ENCODE results near the gene UBR4. TPM values are rescaled to one million over a fixed set of nuclear protein-coding genes. Genes with fewer than 3 reads are reported as not detected.

UBR4 gene
- total and polyA plus RNA-seq, 7 donors: 89.9 to 185 (median 118) TPM

- H3K36me3 ChIP-seq (ENCODE audit: insufficient read depth in 1 of 2, low read depth in 1 of 2): no peaks in the 10 kb centered on the region
- WGBS, 3 donors: 87 to 93% (median 93%) methylated on average over 10 of the region's 10 CpGs
- H3K27me3 ChIP-seq (ENCODE audit: insufficient read depth in 3 of 3, low read length in 2 of 3): peaks cover 0 to 19% (median 6%) of the 10 kb centered on the region in 3 donors
- no peak overlapping the region for H3K27ac ChIP-seq
- no peak overlapping the region for H3K4me3 ChIP-seq
- DNase-seq (peak in 1 of 2 donors; percentile 46), ATAC-seq (no peak)
- intact Hi-C loops (cut with DNase I): no loop called here
- H3K9me3 ChIP-seq: no peaks in the 10 kb centered on the region
- H3K4me1 ChIP-seq: no peaks in the 10 kb centered on the region
- TF ChIP-seq, protein P1, sequence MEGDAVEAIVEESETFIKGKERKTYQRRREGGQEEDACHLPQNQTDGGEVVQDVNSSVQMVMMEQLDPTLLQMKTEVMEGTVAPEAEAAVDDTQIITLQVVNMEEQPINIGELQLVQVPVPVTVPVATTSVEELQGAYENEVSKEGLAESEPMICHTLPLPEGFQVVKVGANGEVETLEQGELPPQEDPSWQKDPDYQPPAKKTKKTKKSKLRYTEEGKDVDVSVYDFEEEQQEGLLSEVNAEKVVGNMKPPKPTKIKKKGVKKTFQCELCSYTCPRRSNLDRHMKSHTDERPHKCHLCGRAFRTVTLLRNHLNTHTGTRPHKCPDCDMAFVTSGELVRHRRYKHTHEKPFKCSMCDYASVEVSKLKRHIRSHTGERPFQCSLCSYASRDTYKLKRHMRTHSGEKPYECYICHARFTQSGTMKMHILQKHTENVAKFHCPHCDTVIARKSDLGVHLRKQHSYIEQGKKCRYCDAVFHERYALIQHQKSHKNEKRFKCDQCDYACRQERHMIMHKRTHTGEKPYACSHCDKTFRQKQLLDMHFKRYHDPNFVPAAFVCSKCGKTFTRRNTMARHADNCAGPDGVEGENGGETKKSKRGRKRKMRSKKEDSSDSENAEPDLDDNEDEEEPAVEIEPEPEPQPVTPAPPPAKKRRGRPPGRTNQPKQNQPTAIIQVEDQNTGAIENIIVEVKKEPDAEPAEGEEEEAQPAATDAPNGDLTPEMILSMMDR (IDR thresholded peaks at IDR 0.05): no peak
Observed at GRCh38 chr1:19046972-19047731, 162.9 kb downstream of the UBR4 start.

- ATAC-seq (peak in 1 of 4 donors; percentile 28), DNase-seq (no peak)
- Histone ChIP-seq H3K4me1 (no peaks in the 10 kb centered on the region), H3K27ac (no peak overlapping the region), H3K27me3 (ENCODE audit: insufficient read depth in 3 of 3, low read length in 2 of 3) (peaks cover 0 to 22% (median 6%) of the 10 kb centered on the region in 3 donors), H3K4me3 (no peak overlapping the region), H3K36me3 (ENCODE audit: insufficient read depth in 1 of 2, low read depth in 1 of 2) (no peaks in the 10 kb centered on the region), H3K9me3 (no peaks in the 10 kb centered on the region)
- TF ChIP-seq, protein P1 (IDR thresholded peaks at IDR 0.05): no peak
- WGBS, 3 donors: 42 to 66% (median 44%) methylated on average over 18 of the region's 18 CpGs
- intact Hi-C loops (cut with DNase I): no loop called here
Observed at GRCh38 chr1:19045898-19046880, 163.9 kb downstream of the UBR4 start.

- DNase-seq (no peak), ATAC-seq (peak in 1 of 4 donors; percentile 62)
- Histone ChIP-seq H3K4me1 (no peaks in the 10 kb centered on the region), H3K27ac (no peak overlapping the region), H3K27me3 (ENCODE audit: insufficient read depth in 3 of 3, low read length in 2 of 3) (peaks cover 0 to 23% (median 6%) of the 10 kb centered on the region in 3 donors), H3K9me3 (no peaks in the 10 kb centered on the region), H3K36me3 (ENCODE audit: insufficient read depth in 1 of 2, low read depth in 1 of 2) (no peaks in the 10 kb centered on the region), H3K4me3 (no peak overlapping the region)
- intact Hi-C loops (cut with DNase I): no loop called here
- 79 to 82% (median 81%) methylated on average over 24 of the region's 24 CpGs for WGBS, 3 donors
- TF ChIP-seq, protein P1 (IDR thresholded peaks at IDR 0.05): no peak
Observed at GRCh38 chr1:19044975-19045831, 164.9 kb downstream of the UBR4 start.

GRCh38 chr1:19044471-19044870 is 165.6 kb downstream of the UBR4 start:
- intact Hi-C loops (cut with DNase I): no loop called here
- no peak overlapping the region for H3K27ac ChIP-seq
- TF ChIP-seq, protein P1 (IDR thresholded peaks at IDR 0.05): no peak
- 68 to 90% (median 79%) methylated on average over 6 of the region's 6 CpGs for whole genome bisulfite sequencing, 3 donors
- DNase-seq (no peak), ATAC-seq (no peak)
- H3K27me3 ChIP-seq (ENCODE audit: insufficient read depth in 3 of 3, low read length in 2 of 3): peaks cover 0 to 27% (median 6%) of the 10 kb centered on the region in 3 donors
- no peaks in the 10 kb centered on the region for H3K4me1 ChIP-seq
- H3K9me3 ChIP-seq: no peaks in the 10 kb centered on the region
- H3K36me3 ChIP-seq (ENCODE audit: insufficient read depth in 1 of 2, low read depth in 1 of 2): no peaks in the 10 kb centered on the region
- H3K4me3 ChIP-seq: no peak overlapping the region

Measured in psoas muscle (tissue), 8 donors.